ENCODE measurements around the gene TRIP6. TPM values are rescaled to one million over a fixed set of nuclear protein-coding genes. Genes with fewer than 3 reads are reported as not detected.

Gene TRIP6
- total and polyA plus RNA-seq, 2 experiments from 2014 or later = 50.2 to 60.1 TPM

GRCh38 chr7:100879685-100880261 lies 12.6 kb downstream of the TRIP6 start:
- no peak for DNase-seq (ENCODE audit: low read depth in 1 of 2, low spot score in 1 of 2)
- Histone ChIP-seq H3K27me3 (no peaks in the 10 kb centered on the region), H3K9me3 (ENCODE audit: low read depth) (no peaks in the 10 kb centered on the region), H3K4me1 (ENCODE audit: low read depth) (peaks cover 13% of the 10 kb centered on the region), H3K4me3 (no peak overlapping the region), H3K36me3 (peaks cover 40% of the 10 kb centered on the region), H3K27ac (peak overlapping the region; percentile 21)
- no peak for TF ChIP-seq CTCF (IDR thresholded peaks at IDR 0.05; ENCODE audit: low read depth, low read length)

GRCh38 chr7:100880645-100881044 lies 13.5 kb downstream of the TRIP6 start:
- Histone ChIP-seq H3K4me1 (ENCODE audit: low read depth) (peaks cover 13% of the 10 kb centered on the region), H3K4me3 (no peak overlapping the region), H3K27ac (no peak overlapping the region), H3K36me3 (peaks cover 46% of the 10 kb centered on the region), H3K9me3 (ENCODE audit: low read depth) (no peaks in the 10 kb centered on the region), H3K27me3 (no peaks in the 10 kb centered on the region)
- no peak for DNase-seq (ENCODE audit: low read depth in 1 of 2, low spot score in 1 of 2)
- no peak for TF ChIP-seq CTCF (IDR thresholded peaks at IDR 0.05; ENCODE audit: low read depth, low read length)

GRCh38 chr7:100881136-100881535 lies 13.9 kb downstream of the TRIP6 start:
- H3K27ac ChIP-seq = no peak overlapping the region
- no peak for TF ChIP-seq CTCF (IDR thresholded peaks at IDR 0.05; ENCODE audit: low read depth, low read length)

GRCh38 chr7:100882201-100882600 lies 15.0 kb downstream of the TRIP6 start:
- DNase-seq (ENCODE audit: low read depth in 1 of 2, low spot score in 1 of 2) = no peak
- peaks cover 9% of the 10 kb centered on the region for H3K4me1 ChIP-seq (ENCODE audit: low read depth)
- no peak overlapping the region for H3K4me3 ChIP-seq
- H3K27ac ChIP-seq = no peak overlapping the region
- peaks cover 52% of the 10 kb centered on the region for H3K36me3 ChIP-seq
- H3K27me3 ChIP-seq = no peaks in the 10 kb centered on the region
- no peaks in the 10 kb centered on the region for H3K9me3 ChIP-seq (ENCODE audit: low read depth)
- TF ChIP-seq CTCF (IDR thresholded peaks at IDR 0.05; ENCODE audit: low read depth, low read length) = no peak

More at GRCh38 chr7:100881136-100881535, 13.9 kb downstream of the TRIP6 start:
- Histone ChIP-seq H3K36me3 (peaks cover 51% of the 10 kb centered on the region), H3K4me1 (ENCODE audit: low read depth) (peaks cover 10% of the 10 kb centered on the region), H3K9me3 (ENCODE audit: low read depth) (no peaks in the 10 kb centered on the region), H3K4me3 (no peak overlapping the region), H3K27me3 (no peaks in the 10 kb centered on the region)
- DNase-seq (ENCODE audit: low read depth in 1 of 2, low spot score in 1 of 2) = no peak

- TF ChIP-seq CTCF (IDR thresholded peaks at IDR 0.05; ENCODE audit: low read depth, low read length) = no peak
- no peak for DNase-seq (ENCODE audit: low read depth in 1 of 2, low spot score in 1 of 2)
- H3K9me3 ChIP-seq (ENCODE audit: low read depth) = no peaks in the 10 kb centered on the region
- peaks cover 9% of the 10 kb centered on the region for H3K4me1 ChIP-seq (ENCODE audit: low read depth)
- no peaks in the 10 kb centered on the region for H3K27me3 ChIP-seq
- H3K27ac ChIP-seq = peak overlapping the region; percentile 54
- H3K36me3 ChIP-seq = peaks cover 59% of the 10 kb centered on the region
- no peak overlapping the region for H3K4me3 ChIP-seq
Observed at GRCh38 chr7:100882785-100883526, 15.8 kb downstream of the TRIP6 start.

Measured in cardiac muscle cell (in vitro differentiated cells and primary cell).